ENCODE measurements around the gene GGA3. TPM values are rescaled to one million over a fixed set of nuclear protein-coding genes. Genes with fewer than 3 reads are reported as not detected.
A peak's percentile ranks its signal among the peaks of the same experiment; 100 is the strongest.

GGA3 gene
- total and polyA plus RNA-seq, 10 of the 15 experiments (the other 5 are each of a cell fraction or from before 2014, with no cell fraction given): 7.0 to 57.5 (median 34.0) TPM

- no peak for TF ChIP-seq ZNF24 (IDR thresholded peaks at IDR 0.05)
- TF ChIP-seq E4F1 (IDR thresholded peaks at IDR 0.05; ENCODE audit: borderline replicate concordance, partially characterized antibody): no peak
- TF ChIP-seq JUND (IDR thresholded peaks at IDR 0.05; ENCODE audit: low read depth, low read length): no peak
- no peak for TF ChIP-seq SUZ12 (IDR thresholded peaks at IDR 0.05; ENCODE audit: unreplicated experiment)
- no peak for TF ChIP-seq ATF3 (IDR thresholded peaks at IDR 0.05; ENCODE audit: borderline replicate concordance, extremely low read depth, low read depth, low read length)
- no peak for TF ChIP-seq RELA (IDR thresholded peaks at IDR 0.05; ENCODE audit: borderline replicate concordance, partially characterized antibody)
- no peak for TF ChIP-seq YBX1 (IDR thresholded peaks at IDR 0.05)
- no peak for TF ChIP-seq EED (IDR thresholded peaks at IDR 0.05; ENCODE audit: low read depth)
- no peak for TF ChIP-seq PKNOX1 (IDR thresholded peaks at IDR 0.05)
- TF ChIP-seq EGR1 (IDR thresholded peaks at IDR 0.05; ENCODE audit: borderline replicate concordance in 1 of 2, low read depth in 2 of 2, low read length in 2 of 2): peak in 1 of 2 experiments; percentile 99; a peak in 2 of 3 replicates
- TF ChIP-seq CHD2 (IDR thresholded peaks at IDR 0.05; ENCODE audit: borderline replicate concordance, low read depth, low read length): 0 out of 2 replicates have a peak, but pooled peaks have one; percentile 9
- TF ChIP-seq ZNF217 (IDR thresholded peaks at IDR 0.05): no peak
- TF ChIP-seq NRF1 (conservative IDR thresholded peaks at IDR 0.05; ENCODE audit: low read depth, low read length): no peak
- no peak for TF ChIP-seq BACH1 (IDR thresholded peaks at IDR 0.05; ENCODE audit: borderline replicate concordance)
- TF ChIP-seq SMAD5 (IDR thresholded peaks at IDR 0.05; ENCODE audit: low read depth): no peak
- TF ChIP-seq CHD4 (IDR thresholded peaks at IDR 0.05): no peak
- peak; percentile 53 for TF ChIP-seq RAD21 (IDR thresholded peaks at IDR 0.05; ENCODE audit: insufficient read depth, low read depth, low read length)
- TF ChIP-seq SIX5 (IDR thresholded peaks at IDR 0.05; ENCODE audit: low read depth, low read length, severe bottlenecking): no peak
- TF ChIP-seq CTCF (IDR thresholded peaks at IDR 0.05 in 2 of 3, conservative IDR thresholded peaks at IDR 0.05 in 1 of 3; ENCODE audit: control insufficient read depth in 2 of 3, extremely low read depth in 1 of 3, insufficient read depth in 1 of 3, low read depth in 3 of 3, low read length in 3 of 3): peak; percentile 42 to 72 (median 50)
- 0 out of 2 replicates have a peak, but pooled peaks have one; percentile 32 for TF ChIP-seq RELB (IDR thresholded peaks at IDR 0.05; ENCODE audit: low read depth)
Measured at GRCh38 chr17:75270218-75270965, 9.0 kb upstream of the GGA3 start (continued).

All from GM12878 (cell line).